Ascending aorta (tissue), 2 donors: ENCODE results near the gene KANK3. TPM values are rescaled to one million over a fixed set of nuclear protein-coding genes. Genes with fewer than 3 reads are reported as not detected.
A peak's percentile ranks its signal among the peaks of the same experiment; 100 is the strongest.

Source experiments
- DNase-seq, 2 donors: peaks; one replicate each; pipeline ENCODE4 v3.0.0-alpha.2; 2019; ENCODE audit warnings: low spot score in 2 of 2
- H3K27ac ChIP-seq, 2 donors: fragments of 200-600 bp; sonication (generic); one replicate each; pipeline ENCODE4 v1.5.1; 2016 to 2017; ENCODE audit warnings: mild to moderate bottlenecking in 1 of 2
- H3K27me3 ChIP-seq: fragments of 200-600 bp; sonication (generic); one replicate; pipeline ENCODE4 v1.5.1; 2017
- H3K36me3 ChIP-seq, 2 donors: fragments of 200-600 bp; sonication (generic); one replicate each; pipeline ENCODE4 v1.5.1; 2016
- H3K4me1 ChIP-seq, 2 donors: fragments of 200-600 bp; sonication (generic); one replicate each; pipeline ENCODE4 v1.5.1; 2016 to 2017; ENCODE audit warnings: mild to moderate bottlenecking in 1 of 2
- H3K4me3 ChIP-seq, 2 donors: fragments of 200-600 bp; sonication (generic); one replicate each; pipeline ENCODE4 v1.5.1; 2016 to 2017; ENCODE audit warnings: mild to moderate bottlenecking in 1 of 2
- H3K9me3 ChIP-seq, 2 donors: fragments of 200-600 bp; sonication (generic); one replicate each; pipeline ENCODE4 v1.5.1; 2016
- CTCF ChIP-seq, 3 experiments: fragments of 200-600 bp in 2 of 3; fragments of 450-650 bp in 1 of 3; sonication (generic) in 2 of 3; IDR thresholded peaks; one replicate each; pipeline ENCODE4 v1.5.1; 2016 to 2019; ENCODE audit warnings: antibody characterized with exemption in 3 of 3, mild to moderate bottlenecking in 1 of 3, moderate library complexity in 1 of 3
- intact Hi-C: fragments of 100-400 bp; cut with DNase I; formaldehyde crosslinking; loops from one replicate; pipeline ENCODE4 v1.15.1; 2023
- total RNA-seq: library from RNA; depleted of rRNA; stranded (reverse); fragments of >200 nt; gene quantifications from one replicate; pipeline ENCODE4 v1.1.0, GENCODE V29; 2016

KANK3 gene
- total RNA-seq, 1 donor from 2014 or later = 47.4 TPM

- DNase-seq = peak in 1 of 2 donors; percentile 59
- H3K27me3 ChIP-seq = no peaks in the 10 kb centered on the region
Measured at GRCh38 chr19:8307400-8307964, 35.6 kb downstream of the KANK3 start.

GRCh38 chr19:8306235-8307054 lies 36.6 kb downstream of the KANK3 start:
- peaks cover 16 to 17% of the 10 kb centered on the region in 2 donors for H3K36me3 ChIP-seq
- DNase-seq = peak in 1 of 2 donors; percentile 60
- no peak overlapping the region for H3K4me3 ChIP-seq
- H3K27me3 ChIP-seq = no peaks in the 10 kb centered on the region
- no peaks in the 10 kb centered on the region for H3K9me3 ChIP-seq
- peaks cover 4 to 11% of the 10 kb centered on the region in 2 donors for H3K4me1 ChIP-seq
- no peak for TF ChIP-seq CTCF (IDR thresholded peaks at IDR 0.05)
- H3K27ac ChIP-seq = no peak overlapping the region
- intact Hi-C loops = loop anchor here (5.0 kb wide), 1 partner anchor 679 kb away; the partner anchor contains the start of genes PET100 and XAB2

More at GRCh38 chr19:8307400-8307964, 35.6 kb downstream of the KANK3 start:
- Histone ChIP-seq H3K4me1 (peaks cover 4 to 11% of the 10 kb centered on the region in 2 donors), H3K27ac (peak overlapping the region; percentile 50 to 59), H3K36me3 (peaks cover 18 to 25% of the 10 kb centered on the region in 2 donors), H3K9me3 (no peaks in the 10 kb centered on the region), H3K4me3 (peak overlapping the region; percentile 58 to 72)
- TF ChIP-seq CTCF (IDR thresholded peaks at IDR 0.05) = no peak
- intact Hi-C loops = loop anchor here (5.0 kb wide), 1 partner anchor 680 kb away; the partner anchor contains the start of genes PET100 and XAB2

- Histone ChIP-seq H3K4me1 (peaks cover 4 to 11% of the 10 kb centered on the region in 2 donors), H3K9me3 (no peaks in the 10 kb centered on the region), H3K4me3 (no peak overlapping the region), H3K36me3 (peaks cover 10 to 12% of the 10 kb centered on the region in 2 donors), H3K27ac (no peak overlapping the region), H3K27me3 (no peaks in the 10 kb centered on the region)
- intact Hi-C loops = loop anchor here (5.0 kb wide), 1 partner anchor 678 kb away; the partner anchor contains the start of genes PET100 and XAB2
- DNase-seq = no peak
- no peak for TF ChIP-seq CTCF (IDR thresholded peaks at IDR 0.05)
Measured at GRCh38 chr19:8305798-8306197, 37.3 kb downstream of the KANK3 start.

- Histone ChIP-seq H3K4me1 (peaks cover 4 to 11% of the 10 kb centered on the region in 2 donors), H3K4me3 (no peak overlapping the region), H3K27me3 (no peaks in the 10 kb centered on the region), H3K9me3 (no peaks in the 10 kb centered on the region), H3K36me3 (peaks cover 5 to 11% of the 10 kb centered on the region in 2 donors), H3K27ac (no peak overlapping the region)
- DNase-seq = peak in 1 of 2 donors; percentile 62
- intact Hi-C loops = loop anchor here (5.0 kb wide), 1 partner anchor 678 kb away; the partner anchor contains the start of genes PET100 and XAB2
- TF ChIP-seq CTCF (IDR thresholded peaks at IDR 0.05) = no peak
Measured at GRCh38 chr19:8304841-8305621, 38.0 kb downstream of the KANK3 start.

GRCh38 chr19:8302734-8303133 lies 40.3 kb downstream of the KANK3 start:
- Histone ChIP-seq H3K27ac (no peak overlapping the region), H3K4me3 (no peak overlapping the region), H3K36me3 (peaks cover 5 to 7% of the 10 kb centered on the region in 2 donors), H3K9me3 (no peaks in the 10 kb centered on the region), H3K27me3 (no peaks in the 10 kb centered on the region), H3K4me1 (peaks cover 0 to 6% of the 10 kb centered on the region in 2 donors)
- intact Hi-C loops = no loop called here
- TF ChIP-seq CTCF (IDR thresholded peaks at IDR 0.05) = no peak
- DNase-seq = peak in 1 of 2 donors; percentile 52
